GM18508 (cell line): Measurements from ENCODE around the gene PRKAR1B.

ENCODE experiments used
- ATAC-seq: cut with Tn5 transposase; IDR thresholded peaks from one replicate; pipeline ENCODE4 v1.9.1; 2021; ENCODE audit warnings: moderate number of reproducible peaks; ENCODE audit not compliant: insufficient read depth, unreplicated experiment

PRKAR1B gene

GRCh38 chr7:727104-727805, at the start of gene PRKAR1B:
PRKAR1B (minus strand) TSS chr7:727281; CDS start chr7:711505, 15,776 bp downstream.
- ATAC-seq = no peak

GRCh38 chr7:776381-776780, 49.3 kb upstream of the PRKAR1B start:
- no peak for ATAC-seq

- no peak for ATAC-seq
These were observed 47.4 kb upstream of the PRKAR1B start for GRCh38 chr7:774161-775109.

- no peak for ATAC-seq
These were observed 46.5 kb upstream of the PRKAR1B start for GRCh38 chr7:773622-773915.

GRCh38 chr7:772861-773621, 46.0 kb upstream of the PRKAR1B start:
- ATAC-seq = no peak

GRCh38 chr7:772392-772791, 45.3 kb upstream of the PRKAR1B start:
- ATAC-seq = no peak

- no peak for ATAC-seq
These were observed 44.9 kb upstream of the PRKAR1B start for GRCh38 chr7:772005-772294.

GRCh38 chr7:771234-772004, 44.3 kb upstream of the PRKAR1B start:
- ATAC-seq = no peak

- ATAC-seq = no peak
These were observed 43.7 kb upstream of the PRKAR1B start for GRCh38 chr7:770741-771166.

- no peak for ATAC-seq
These were observed 43.3 kb upstream of the PRKAR1B start for GRCh38 chr7:770336-770735.

- no peak for ATAC-seq
These were observed 41.9 kb upstream of the PRKAR1B start for GRCh38 chr7:768881-769504.

- no peak for ATAC-seq
These were observed 41.1 kb upstream of the PRKAR1B start for GRCh38 chr7:767941-768731.

- no peak for ATAC-seq
These were observed 40.5 kb upstream of the PRKAR1B start for GRCh38 chr7:767580-767940.

- ATAC-seq = no peak
These were observed 38.3 kb upstream of the PRKAR1B start for GRCh38 chr7:765383-765782.

- ATAC-seq = no peak
These were observed 36.7 kb upstream of the PRKAR1B start for GRCh38 chr7:763762-764161.

GRCh38 chr7:762885-763284, 35.8 kb upstream of the PRKAR1B start:
- ATAC-seq = no peak

GRCh38 chr7:761631-762030, 34.5 kb upstream of the PRKAR1B start:
- ATAC-seq = no peak

- ATAC-seq = no peak
These were observed 34.0 kb upstream of the PRKAR1B start for GRCh38 chr7:761101-761500.

GRCh38 chr7:760006-760405, 32.9 kb upstream of the PRKAR1B start:
- no peak for ATAC-seq
